HCT116 (cell line): ENCODE measurements around the gene KCNH6. TPM values are rescaled to one million over a fixed set of nuclear protein-coding genes. Genes with fewer than 3 reads are reported as not detected.

Experiments used
- ATAC-seq: fragments of 200-7000 bp; cut with Tn5 transposase; 2 replicates; pipeline ENCODE4 v1.9.1; 2020; ENCODE audit warnings: mild to moderate bottlenecking, moderate library complexity
- BruUV-seq: library from RNA; stranded (reverse); fragments of 400-500 nt; replicated peaks from 2 replicates; lab custom pipeline; 2021; lab: Mats Ljungman, UMichigan
- CTCF ChIA-PET: fragments of 300-600 bp; sonication (Branson Sonifier 250); formaldehyde crosslinking; loops from one replicate; lab custom pipeline; 2021; ENCODE audit warnings: antibody characterized with exemption; lab: Charles Lee
- POLR2A ChIA-PET: fragments of 300-600, 350-600 bp; sonication (Branson Sonifier 250); formaldehyde crosslinking; loops from one replicate; lab custom pipeline; 2021; ENCODE audit warnings: antibody characterized with exemption; lab: Charles Lee
- RAD21 ChIA-PET, 2 experiments: fragments of 300-600 bp; sonication (Branson Sonifier 250); formaldehyde crosslinking; loops; one replicate each; lab custom pipeline; 2023; ENCODE audit warnings: low total read pairs in 2 of 2; ENCODE audit not compliant: uncharacterized antibody in 2 of 2, unreplicated experiment in 2 of 2, low non-redundant PET in 1 of 2; lab: Charles Lee
- DNase-seq: peaks from one replicate; pipeline ENCODE4 v3.0.0-alpha.2; 2010; ENCODE audit warnings: low read depth, low spot score
- H2AFZ ChIP-seq: fragments of 200-600 bp; shearing (Covaris generic), sonication (generic); 2 replicates; pipeline ENCODE4 v1.6.1; 2017; ENCODE audit warnings: low read depth, mixed run types, mixed read lengths, antibody characterized with exemption, low read length; ENCODE audit not compliant: poor library complexity, severe bottlenecking
- H3K27ac ChIP-seq: 2 replicates; pipeline ENCODE4 v1.5.1; 2012; ENCODE audit warnings: low read depth, low read length
- H3K27me3 ChIP-seq: fragments of 200-600 bp; sonication (generic); 2 replicates; pipeline ENCODE4 v1.6.1; 2016; ENCODE audit warnings: mixed run types, low read length, mixed read lengths; ENCODE audit not compliant: insufficient read depth
- H3K36me3 ChIP-seq, 2 experiments: fragments of 200-500 bp in 1 of 2; fragments of 200-600 bp in 1 of 2; sonication (Bioruptor generic) in 1 of 2; sonication (generic) in 1 of 2; 2 replicates each; pipeline versions ENCODE4 v1.5.1 to v1.6.1; 2014 to 2016; ENCODE audit warnings: low read length in 2 of 2, inconsistent platforms in 1 of 2, mixed read lengths in 1 of 2, mixed run types in 1 of 2; ENCODE audit not compliant: insufficient read depth in 2 of 2, control insufficient read depth in 1 of 2
- H3K4me1 ChIP-seq, 2 experiments: fragments of 200-600 bp in 1 of 2; sonication (generic) in 1 of 2; 2 replicates each; pipeline versions ENCODE4 v1.5.1 to v1.6.1; 2012 to 2017; ENCODE audit warnings: low read length in 2 of 2, inconsistent platforms in 1 of 2, mild to moderate bottlenecking in 1 of 2, mixed read lengths in 1 of 2, mixed run types in 1 of 2, moderate library complexity in 1 of 2; ENCODE audit not compliant: insufficient read depth in 2 of 2, control insufficient read depth in 1 of 2
- H3K4me2 ChIP-seq: fragments of 200-600 bp; sonication (generic); 2 replicates; pipeline ENCODE4 v1.6.1; 2017; ENCODE audit warnings: mixed run types, low read length, mixed read lengths
- H3K4me3 ChIP-seq, 2 experiments: fragments of 200-600 bp in 1 of 2; sonication (generic) in 1 of 2; replicated peaks in 1 of 2; 2 replicates each; pipeline ENCODE4 v1.5.1; 2011 to 2016; ENCODE audit warnings: low read length in 2 of 2, control low read depth in 1 of 2, low read depth in 1 of 2, mild to moderate bottlenecking in 1 of 2, mixed read lengths in 1 of 2, mixed run types in 1 of 2
- H3K79me2 ChIP-seq: fragments of 200-600 bp; sonication (generic); 2 replicates; pipeline ENCODE4 v1.6.1; 2017; ENCODE audit warnings: mild to moderate bottlenecking, mixed run types, low read length, moderate library complexity, mixed read lengths; ENCODE audit not compliant: insufficient read depth
- H3K9ac ChIP-seq: fragments of 200-600 bp; sonication (generic); 2 replicates; pipeline ENCODE4 v1.6.1; 2016; ENCODE audit warnings: low read length, mixed read lengths
- H3K9me2 ChIP-seq: fragments of 200-600 bp; sonication (generic), shearing (Covaris generic); 2 replicates; pipeline ENCODE4 v1.6.1; 2017; ENCODE audit warnings: mixed run types, mild to moderate bottlenecking, moderate library complexity; ENCODE audit not compliant: insufficient read depth
- H3K9me3 ChIP-seq, 2 experiments: fragments of 200-500 bp in 1 of 2; fragments of 200-600 bp in 1 of 2; sonication (Bioruptor generic) in 1 of 2; sonication (generic) in 1 of 2; 2 replicates each; pipeline ENCODE4 v1.6.1; 2014 to 2017; ENCODE audit warnings: low read length in 2 of 2, mixed read lengths in 2 of 2, inconsistent platforms in 1 of 2, low read depth in 1 of 2, mild to moderate bottlenecking in 1 of 2, mixed run types in 1 of 2, moderate library complexity in 1 of 2; ENCODE audit not compliant: control insufficient read depth in 1 of 2, insufficient read depth in 1 of 2
- H4K20me1 ChIP-seq: fragments of 200-600 bp; sonication (generic), shearing (Covaris generic); 2 replicates; pipeline ENCODE4 v1.6.1; 2017; ENCODE audit warnings: mixed run types, mild to moderate bottlenecking, moderate library complexity; ENCODE audit not compliant: insufficient read depth
- ATF3 ChIP-seq: IDR thresholded peaks from 2 replicates; pipeline ENCODE4 v1.6.1; 2012
- CEBPB ChIP-seq: IDR thresholded peaks from 2 replicates; pipeline ENCODE4 v1.6.1; 2012; ENCODE audit warnings: low read depth
- CTCF ChIP-seq, 3 experiments: fragments of 200-600 bp in 1 of 3; sonication (generic) in 1 of 3; IDR thresholded peaks in 2 of 3; conservative IDR thresholded peaks in 1 of 3; 2 replicates each; pipeline ENCODE4 v1.5.1; 2012 to 2017; ENCODE audit warnings: low read depth in 2 of 3, low read length in 2 of 3, antibody characterized with exemption in 1 of 3, borderline replicate concordance in 1 of 3, control low read depth in 1 of 3, mild to moderate bottlenecking in 1 of 3, mixed read lengths in 1 of 3, mixed run types in 1 of 3, moderate library complexity in 1 of 3; ENCODE audit not compliant: insufficient read depth in 1 of 3
- FOSL1 ChIP-seq: IDR thresholded peaks from 2 replicates; pipeline ENCODE4 v1.6.1; 2012; ENCODE audit warnings: low read depth
- MAX ChIP-seq: IDR thresholded peaks from 2 replicates; pipeline ENCODE4 v1.6.1; 2012
- POLR2AphosphoS5 ChIP-seq: IDR thresholded peaks from 2 replicates; pipeline ENCODE4 v1.6.1; 2011; ENCODE audit warnings: mild to moderate bottlenecking, low read depth, low read length, moderate library complexity
- RAD21 ChIP-seq: IDR thresholded peaks from 2 replicates; pipeline ENCODE4 v1.6.1; 2012; ENCODE audit warnings: low read depth, mild to moderate bottlenecking
- REST ChIP-seq: IDR thresholded peaks from 2 replicates; pipeline ENCODE4 v1.6.1; 2012; ENCODE audit warnings: low read depth
- SIN3A ChIP-seq: IDR thresholded peaks from 2 replicates; pipeline ENCODE4 v1.6.1; 2012; ENCODE audit warnings: low read depth
- SP1 ChIP-seq: IDR thresholded peaks from 2 replicates; pipeline ENCODE4 v1.6.1; 2012; ENCODE audit warnings: low read depth
- SRF ChIP-seq: IDR thresholded peaks from 2 replicates; pipeline ENCODE4 v1.6.1; 2012; ENCODE audit warnings: low read depth
- ZBTB33 ChIP-seq: IDR thresholded peaks from 2 replicates; pipeline ENCODE4 v1.6.1; 2011; ENCODE audit warnings: mild to moderate bottlenecking, low read length, moderate library complexity; ENCODE audit not compliant: insufficient replicate concordance; ENCODE audit errors: extremely low read depth
- ZFX ChIP-seq: fragments of 450-650 bp; IDR thresholded peaks from 2 replicates; pipeline ENCODE4 v1.6.1; 2017
- ZNF274 ChIP-seq: fragments of 200-500 bp; sonication (Bioruptor generic); IDR thresholded peaks from 2 replicates; pipeline ENCODE4 v1.6.1; 2014; ENCODE audit warnings: mild to moderate bottlenecking, low read depth, low read length, inconsistent platforms
- intact Hi-C: fragments of 100-400 bp; cut with micrococcal nuclease; formaldehyde crosslinking; loops from 2 replicates; pipeline ENCODE4 v1.10.0; 2022
- total RNA-seq: library from RNA; stranded (reverse); gene quantifications from one replicate; pipeline ENCODE4 v1.2.1, GENCODE V29; 2021; ENCODE audit not compliant: unreplicated experiment

Gene KCNH6
- total RNA-seq, 1 experiment from 2014 or later: not detected

- POLR2A ChIA-PET: no interaction called here
- Histone ChIP-seq H3K79me2 (no peaks in the 10 kb centered on the region), H3K4me3 (no peak overlapping the region), H2AFZ (no peak overlapping the region), H3K4me2 (no peak overlapping the region), H3K9me2 (no peaks in the 10 kb centered on the region), H3K9me3 (peaks cover 0 to 8% of the 10 kb centered on the region in 2 experiments; a peak in 1 of 4 replicates), H3K4me1 (no peaks in the 10 kb centered on the region), H4K20me1 (no peaks in the 10 kb centered on the region), H3K27ac (no peak overlapping the region), H3K9ac (no peak overlapping the region), H3K27me3 (peaks cover 25% of the 10 kb centered on the region), H3K36me3 (no peaks in the 10 kb centered on the region)
- no peak for DNase-seq
- no peak for ATAC-seq
- intact Hi-C loops: no loop called here
- CTCF ChIA-PET: no interaction called here
- BruUV-seq: no TSS peak
- RAD21 ChIA-PET: no interaction called here
- TF ChIP-seq MAX (no peak), ATF3 (no peak), CTCF (IDR thresholded peaks at IDR 0.05 in 2 of 3, conservative IDR thresholded peaks at IDR 0.05 in 1 of 3; ENCODE audit: borderline replicate concordance in 1 of 3, insufficient read depth in 1 of 3, low read depth in 2 of 3, low read length in 2 of 3) (no peak), REST (no peak), ZFX (no peak), SP1 (no peak), SRF (no peak), CEBPB (no peak), FOSL1 (no peak), ZBTB33 (no peak), SIN3A (no peak), RAD21 (no peak), ZNF274 (no peak), POLR2AphosphoS5 (no peak)
Observed at GRCh38 chr17:63506627-63507026, 16.5 kb upstream of the KCNH6 start.
